Measurements from ENCODE around the gene GPR107.

Gene GPR107

DNA sequence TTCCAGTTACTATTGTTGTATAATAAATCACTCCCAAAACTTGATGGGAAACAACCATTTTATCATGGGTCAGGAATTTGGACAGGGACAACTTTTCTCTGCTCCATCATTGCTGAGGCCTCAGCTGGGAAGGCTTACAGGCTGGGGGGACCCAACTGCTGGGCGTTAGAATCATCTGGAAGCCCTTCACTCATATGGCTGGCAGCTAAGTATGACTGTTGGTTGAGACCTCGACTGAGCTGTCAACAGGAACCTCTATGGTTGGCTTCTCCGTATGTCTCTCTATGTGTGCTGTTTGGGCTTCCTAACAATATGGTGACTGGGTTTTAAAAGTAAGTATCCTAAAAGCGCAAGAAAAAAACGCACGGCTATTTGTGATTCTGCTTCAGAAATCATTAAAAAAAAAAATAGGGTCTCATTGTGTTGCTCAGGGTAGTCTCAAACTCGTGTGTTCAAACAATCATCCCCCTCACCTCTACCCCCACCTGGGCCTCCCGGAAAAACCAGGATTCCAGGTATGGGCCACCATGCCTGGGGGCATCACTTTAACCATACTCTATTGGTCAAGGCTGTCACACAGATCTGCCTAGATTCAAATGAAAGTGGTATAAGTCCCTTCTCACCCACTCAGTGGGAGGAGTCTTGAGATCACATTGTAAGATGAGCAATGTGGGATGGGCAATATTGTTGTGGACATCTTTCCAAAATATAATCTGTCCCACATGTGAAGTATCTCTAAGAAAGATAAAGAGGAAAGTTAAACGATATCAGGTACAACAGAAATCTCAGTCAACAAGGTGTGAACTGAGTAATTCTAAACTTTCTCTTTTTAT lies 26.0 kb upstream of the GPR107 start:
- DNase-seq (ENCODE audit: low spot score), result no peak

DNA sequence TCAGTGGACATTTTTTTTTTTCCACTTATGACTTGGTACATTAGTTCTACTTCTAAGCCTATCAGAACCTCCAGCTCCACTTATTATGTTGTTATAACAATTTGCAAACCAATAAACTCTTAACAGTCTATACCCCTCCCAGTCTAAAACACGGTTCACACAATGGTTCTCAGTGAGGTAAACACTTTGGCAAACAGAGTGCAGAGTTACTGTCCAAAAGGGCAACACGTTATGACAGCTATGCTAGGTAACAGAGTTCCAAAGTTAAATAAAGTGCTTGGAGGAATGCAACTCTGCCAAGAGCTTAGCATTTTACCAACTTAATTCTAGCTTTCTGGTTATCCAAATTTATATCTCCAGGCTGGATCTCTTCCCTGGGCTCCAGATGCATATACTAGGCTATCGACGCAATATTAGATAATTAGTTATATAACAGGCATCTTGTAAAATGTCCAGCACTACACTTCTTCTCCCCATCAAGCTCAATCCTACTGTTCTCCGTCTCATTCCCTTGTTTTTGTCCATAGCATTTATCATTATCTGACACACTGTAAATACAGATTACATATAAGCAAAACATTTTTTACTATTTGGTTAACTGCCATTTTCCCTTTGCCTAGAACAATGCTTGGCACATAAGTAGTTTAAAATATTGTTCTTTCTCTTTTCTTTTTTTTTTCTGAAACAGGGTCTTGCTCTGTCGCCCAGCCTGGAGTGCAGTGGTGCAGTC lies 25.0 kb upstream of the GPR107 start:
- no peak for DNase-seq (ENCODE audit: low spot score)

DNA sequence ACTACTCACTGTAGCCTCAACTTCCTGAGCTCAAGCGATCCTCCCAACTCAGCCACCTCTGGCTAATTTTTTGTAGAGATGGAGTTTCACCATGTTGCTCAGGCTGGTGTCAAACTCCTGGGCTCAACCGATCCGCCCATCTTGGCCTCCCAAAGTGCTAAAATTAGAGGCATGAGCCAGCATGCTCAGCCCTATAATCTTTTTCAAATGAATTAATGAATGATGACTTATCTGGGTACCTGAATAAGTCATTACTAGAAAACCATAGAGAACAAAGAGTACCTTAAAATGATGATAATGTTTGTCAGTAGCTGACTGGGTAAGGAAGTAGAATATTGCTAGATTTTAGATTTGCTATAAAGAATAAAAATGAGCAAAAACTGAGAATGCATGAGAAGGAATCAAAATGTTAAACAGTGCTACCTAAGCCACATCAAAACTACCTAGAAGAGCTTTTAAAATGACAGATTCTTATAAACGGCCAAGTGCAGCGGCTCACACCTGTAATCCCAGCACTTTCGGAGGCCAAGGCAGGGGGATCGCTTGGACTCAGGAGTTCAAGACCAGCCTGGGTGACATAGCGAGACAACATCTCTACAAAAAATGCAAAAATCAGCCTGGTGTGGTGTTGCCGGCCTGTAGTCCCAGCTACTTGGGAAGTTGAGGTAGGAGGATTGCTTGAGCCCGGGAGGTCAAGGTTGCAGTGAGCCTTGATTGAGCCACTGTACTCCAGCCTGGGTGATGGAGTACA lies 24.3 kb upstream of the GPR107 start:
- no peak for DNase-seq (ENCODE audit: low spot score)

DNA sequence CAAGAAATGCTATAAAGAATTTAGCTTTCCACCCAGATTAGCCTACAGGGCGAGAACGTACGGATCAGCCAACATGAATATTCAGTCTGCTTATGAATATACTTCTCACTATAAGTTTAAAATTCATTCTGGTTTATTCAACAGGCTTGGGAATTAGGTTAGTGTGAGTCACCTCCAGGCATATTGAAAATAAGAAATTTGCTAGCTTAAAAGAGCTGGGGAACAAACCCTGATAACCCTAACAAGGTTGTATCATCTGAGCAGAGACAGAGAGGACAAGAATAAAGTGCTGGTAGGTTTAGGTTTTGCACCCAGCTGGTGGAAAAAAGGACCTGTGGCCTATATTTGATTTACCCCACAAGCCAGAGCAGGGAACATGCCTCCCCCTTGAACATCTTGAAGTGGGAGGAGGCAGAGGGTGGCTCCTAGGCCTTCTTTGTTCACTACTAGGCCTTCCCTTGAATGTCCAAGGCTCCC lies 23.0 kb upstream of the GPR107 start:
- no peak for DNase-seq (ENCODE audit: low spot score)

DNA sequence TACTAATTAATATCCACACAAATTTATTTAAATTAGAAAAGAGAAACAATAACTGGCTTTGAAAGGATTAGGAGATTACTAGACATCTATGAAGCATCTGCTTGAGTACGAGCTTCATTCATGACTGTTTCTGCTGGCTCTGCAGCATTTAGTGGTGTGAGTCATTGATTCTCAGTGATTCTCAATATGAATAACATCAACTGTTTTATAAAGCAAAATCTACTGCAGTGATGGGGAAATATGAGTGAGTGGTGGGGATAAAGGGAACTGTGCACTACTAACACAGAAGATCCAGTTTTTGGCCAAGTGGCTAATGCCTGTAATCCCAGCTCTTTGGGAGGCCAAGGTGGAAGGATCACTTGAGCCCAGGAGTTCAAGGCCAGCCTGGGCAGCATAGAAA lies 19.1 kb upstream of the GPR107 start:
- no peak for DNase-seq (ENCODE audit: low spot score)

DNA sequence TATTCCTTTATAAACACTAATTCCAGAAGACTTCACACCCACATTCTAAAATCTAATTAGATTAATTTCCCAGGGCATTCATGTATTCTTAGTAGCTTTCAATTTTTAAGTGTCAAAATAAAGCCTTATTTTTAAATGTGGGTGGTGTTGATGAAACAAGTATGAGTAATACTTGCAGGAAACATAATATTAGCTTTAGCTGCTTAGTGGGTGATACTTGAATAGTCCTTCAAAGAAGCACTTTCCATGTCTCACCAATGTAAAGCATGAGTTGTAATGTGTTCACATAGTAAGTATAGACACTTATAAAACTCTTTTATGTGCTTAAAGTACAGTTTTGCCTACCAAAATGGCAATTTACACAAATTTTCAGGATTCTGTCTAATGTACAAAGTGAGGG lies 17.6 kb upstream of the GPR107 start:
- no peak for DNase-seq (ENCODE audit: low spot score)

DNA sequence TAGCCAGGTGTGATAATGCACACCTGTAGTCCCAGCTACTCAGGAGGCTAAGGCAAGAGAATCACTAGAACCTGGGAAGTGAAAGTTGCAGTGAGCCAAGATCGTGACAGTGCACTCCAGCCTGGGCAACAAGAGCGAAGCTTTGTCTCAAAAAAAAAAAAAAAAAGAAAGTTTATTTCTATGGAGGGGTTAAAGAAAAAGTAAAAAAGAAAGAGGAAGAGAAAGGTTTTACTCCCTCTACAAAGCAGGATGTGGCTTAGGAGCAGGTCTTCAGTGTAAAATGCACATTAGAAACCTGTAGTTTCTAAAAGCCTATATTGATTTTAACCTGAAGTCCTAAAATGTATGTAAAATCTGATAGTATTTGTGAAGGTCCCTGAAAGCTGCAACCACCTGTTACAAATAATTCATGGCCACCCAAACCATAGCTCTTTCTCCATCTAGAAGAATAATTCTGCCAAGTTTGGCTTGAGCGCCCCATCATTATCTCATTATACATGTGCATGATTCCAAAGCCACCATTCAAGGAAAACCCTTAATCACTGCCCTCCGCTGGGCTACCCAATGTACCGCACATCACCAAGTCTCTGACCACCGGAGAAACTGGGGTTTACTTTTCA lies 14.1 kb upstream of the GPR107 start:
- DNase-seq (ENCODE audit: low spot score), result no peak

DNA sequence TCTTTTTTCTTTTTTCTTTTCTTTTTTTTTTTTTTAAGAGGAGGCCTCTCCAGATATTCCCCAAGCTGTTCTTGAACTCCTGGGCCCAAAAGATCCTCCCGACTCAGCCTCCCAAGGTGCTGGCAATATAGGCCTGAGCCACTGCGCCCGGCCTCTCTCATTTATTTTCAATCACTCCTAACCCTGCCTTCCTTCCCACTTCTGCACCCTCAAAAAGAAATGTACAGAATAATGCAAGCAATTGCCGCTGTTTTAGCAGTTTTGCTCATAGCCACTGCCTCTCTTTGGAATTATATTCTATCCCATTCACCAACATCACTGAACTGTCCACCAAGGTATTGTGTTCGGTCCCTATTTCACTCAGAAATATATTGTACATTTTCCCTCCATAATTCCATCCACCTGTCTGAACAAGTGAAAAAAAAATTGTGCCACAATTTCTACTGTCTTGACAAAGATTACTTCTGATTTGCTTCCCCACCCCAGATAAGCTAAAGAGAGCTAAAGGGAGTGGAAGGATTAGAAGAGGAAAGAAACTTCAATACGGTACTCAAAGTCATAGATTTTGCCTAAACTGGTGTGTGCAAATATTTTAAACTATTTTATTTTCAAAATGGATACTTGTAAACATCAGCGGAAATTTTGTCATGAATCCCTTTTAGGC lies 12.6 kb upstream of the GPR107 start:
- no peak for DNase-seq (ENCODE audit: low spot score)

DNA sequence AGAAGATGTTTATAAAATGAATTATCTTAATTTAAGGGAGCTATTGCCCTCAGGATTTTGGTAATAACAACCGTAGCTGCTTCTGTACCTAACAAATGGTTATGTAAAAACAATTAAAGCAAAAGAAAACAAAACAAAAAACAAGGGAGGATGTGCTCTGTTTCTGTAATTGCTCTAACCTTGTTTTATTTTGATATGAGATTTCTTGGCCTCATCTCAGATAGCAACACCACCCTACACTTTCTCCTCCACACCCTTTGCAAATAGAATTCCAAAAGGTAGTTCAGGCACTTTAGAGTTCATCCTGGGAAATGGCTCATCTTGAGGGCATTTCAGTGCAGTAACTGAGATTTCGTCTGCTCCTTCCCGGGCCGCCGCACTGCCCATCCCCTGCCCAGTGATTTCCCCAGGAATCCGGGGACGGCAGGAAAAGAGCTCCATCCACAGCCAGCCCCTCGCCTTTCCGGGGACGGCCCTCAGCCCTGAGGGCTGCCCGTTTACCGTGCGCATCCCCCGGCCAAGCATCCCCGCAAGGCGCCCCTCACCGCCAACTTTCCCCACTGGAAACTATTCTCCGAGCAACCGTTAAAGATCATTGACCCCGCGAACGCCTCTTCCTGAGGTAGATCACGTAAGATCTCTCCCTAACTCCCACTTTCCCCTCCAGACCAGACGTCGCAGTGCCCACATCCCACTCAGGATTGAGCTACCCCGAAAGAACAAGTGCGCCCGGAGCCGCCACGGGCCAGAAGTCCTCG lies 11.9 kb upstream of the GPR107 start:
- peak; percentile 55 for DNase-seq (ENCODE audit: low spot score)

DNA sequence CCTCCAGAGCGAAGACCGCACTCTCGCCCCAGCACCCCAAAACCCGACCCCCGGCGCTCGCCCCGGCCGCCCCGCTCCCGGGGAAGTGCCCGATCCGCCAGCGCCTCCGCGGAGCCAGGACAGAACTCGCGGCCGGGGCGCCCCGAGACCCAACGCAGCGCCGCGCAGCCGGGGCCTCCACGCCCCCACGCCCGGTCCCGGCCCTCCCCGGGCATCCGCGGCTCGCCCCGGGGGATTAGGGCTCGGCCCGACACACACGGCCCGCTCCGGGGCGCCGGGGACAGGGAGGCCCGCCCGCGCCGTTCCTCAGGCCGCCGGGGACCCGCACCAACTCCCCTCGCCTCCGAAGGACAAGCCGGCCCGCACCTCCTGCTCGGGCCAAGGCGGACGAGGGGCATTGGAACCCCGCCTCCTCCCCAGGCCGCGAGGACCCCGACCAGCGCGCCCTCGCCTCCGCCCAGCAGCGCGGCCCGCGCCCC lies 11.3 kb upstream of the GPR107 start:
- DNase-seq (ENCODE audit: low spot score), result peak; percentile 73

DNA sequence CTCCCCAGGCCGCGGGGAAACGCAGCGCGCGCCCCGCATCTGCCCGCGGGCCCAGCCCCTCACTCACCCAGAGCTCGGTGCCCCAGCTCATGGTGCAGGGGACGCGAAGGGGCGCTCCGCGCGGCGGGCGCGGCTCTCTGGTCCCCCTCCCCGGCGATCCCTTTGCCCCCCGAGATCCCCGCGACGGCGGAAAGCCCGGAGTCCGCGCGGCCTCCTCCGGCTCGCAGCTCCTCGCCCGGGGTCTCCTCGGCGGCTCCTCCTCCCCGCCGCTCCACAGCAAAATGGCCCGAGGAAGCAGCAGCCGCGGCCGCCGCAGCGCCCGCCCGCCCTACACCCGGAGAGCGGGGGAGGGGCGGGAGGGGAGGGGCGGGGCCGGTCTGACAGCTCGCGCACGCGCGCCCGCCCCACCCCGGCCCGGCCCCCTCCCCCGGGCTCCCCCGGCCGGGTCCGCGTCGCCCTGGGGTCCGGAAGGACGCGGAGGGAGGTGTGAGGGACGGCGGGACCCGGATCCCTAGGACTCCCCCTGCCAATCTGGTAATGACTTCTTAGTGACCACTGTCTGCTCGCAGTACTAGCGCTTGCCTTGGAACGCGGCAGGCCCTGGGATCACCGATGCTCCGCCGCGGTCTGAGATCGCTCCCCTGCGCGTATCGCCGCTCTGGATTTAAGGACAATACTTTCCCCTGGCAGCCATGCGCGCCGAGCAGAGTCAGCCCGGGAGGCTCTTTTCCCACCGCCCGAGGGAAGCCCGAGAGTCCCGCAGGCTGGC lies 10.6 kb upstream of the GPR107 start, which contains the start of gene FNBP1:
Gene FNBP1, minus strand, starts transcription at position 305 of the 769 bp plus-strand sequence. Its CDS starts 214 bp downstream, at position 91.
- DNase-seq (ENCODE audit: low spot score), result peak; percentile 99

DNA sequence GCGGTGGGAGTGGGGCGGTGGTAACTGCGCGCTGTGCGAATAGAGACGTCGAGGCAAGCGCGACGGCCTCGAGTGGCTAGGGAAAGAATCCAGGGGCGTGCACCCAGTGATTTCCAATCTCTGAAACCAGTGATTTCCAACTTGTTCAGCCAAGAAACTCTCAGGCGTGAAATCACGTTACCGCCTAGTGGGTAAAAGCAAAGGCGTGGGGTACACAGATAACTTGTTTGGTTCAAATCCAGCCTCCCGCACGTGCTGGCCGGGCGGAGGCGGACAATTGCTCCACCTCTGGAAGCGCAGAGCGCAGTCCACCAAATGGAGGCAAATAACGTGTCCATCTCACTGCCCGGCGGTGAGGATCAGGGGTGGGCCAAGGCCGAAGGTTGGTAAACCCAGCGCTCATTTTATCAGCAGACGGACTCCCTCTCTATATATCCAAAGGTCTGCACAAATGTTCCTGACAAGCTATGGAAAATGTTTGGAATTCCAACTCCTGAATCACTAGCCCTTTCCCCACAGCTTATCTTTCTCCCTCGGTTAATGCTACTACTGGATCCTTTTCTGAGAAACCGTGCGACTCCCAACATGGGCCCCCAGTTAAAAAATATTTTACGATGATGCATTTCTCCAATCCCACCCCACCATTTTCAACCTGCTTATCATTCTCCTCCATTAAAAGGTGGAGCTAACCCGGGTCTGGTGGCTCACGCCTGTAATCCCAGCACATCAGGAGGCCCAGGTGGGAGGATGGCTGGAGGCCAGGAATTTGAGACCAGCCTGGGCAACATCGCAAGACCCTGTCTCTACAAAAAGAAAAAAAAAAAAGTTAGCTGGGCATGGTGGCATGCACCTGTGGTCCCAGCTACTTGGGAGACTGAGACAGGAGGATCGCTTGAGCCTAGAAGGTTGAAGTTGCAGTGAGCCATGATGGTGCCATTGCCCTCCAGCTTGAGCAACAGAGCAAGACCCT lies 9.8 kb upstream of the GPR107 start:
- peak; percentile 29 for DNase-seq (ENCODE audit: low spot score)

DNA sequence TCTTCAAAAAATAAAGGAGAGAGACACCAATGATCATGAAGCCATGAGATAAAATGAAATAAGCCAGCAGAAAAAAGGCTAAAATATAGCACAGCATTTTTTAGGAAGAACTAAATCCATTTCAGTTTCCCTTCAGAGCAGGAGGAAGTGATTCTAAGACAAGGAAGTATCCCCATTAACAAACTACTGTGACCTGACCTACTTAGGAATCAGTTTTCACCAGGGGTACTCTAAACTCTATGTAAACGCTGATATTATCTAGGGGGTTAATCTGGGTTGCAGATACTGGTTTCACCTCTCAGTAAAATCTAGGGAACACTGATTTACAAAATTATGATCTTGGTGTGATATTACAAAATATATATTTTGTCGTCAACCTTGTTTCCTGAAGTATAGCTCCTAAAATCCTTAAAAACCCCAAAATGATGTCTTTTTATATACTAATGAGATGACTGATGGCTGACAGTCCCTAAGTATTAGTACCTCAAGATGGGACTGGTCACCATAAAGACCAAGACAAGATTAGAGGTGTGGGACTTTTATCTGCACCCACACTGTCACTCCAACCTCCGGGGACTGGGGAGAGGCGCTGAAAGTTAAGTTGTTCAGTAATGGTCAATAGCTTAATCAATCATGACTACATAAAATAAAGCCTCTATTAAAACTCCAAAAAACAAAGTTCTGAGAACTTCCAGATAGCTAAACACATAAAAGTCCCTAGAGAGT lies 7.8 kb upstream of the GPR107 start:
- DNase-seq (ENCODE audit: low spot score), result no peak

DNA sequence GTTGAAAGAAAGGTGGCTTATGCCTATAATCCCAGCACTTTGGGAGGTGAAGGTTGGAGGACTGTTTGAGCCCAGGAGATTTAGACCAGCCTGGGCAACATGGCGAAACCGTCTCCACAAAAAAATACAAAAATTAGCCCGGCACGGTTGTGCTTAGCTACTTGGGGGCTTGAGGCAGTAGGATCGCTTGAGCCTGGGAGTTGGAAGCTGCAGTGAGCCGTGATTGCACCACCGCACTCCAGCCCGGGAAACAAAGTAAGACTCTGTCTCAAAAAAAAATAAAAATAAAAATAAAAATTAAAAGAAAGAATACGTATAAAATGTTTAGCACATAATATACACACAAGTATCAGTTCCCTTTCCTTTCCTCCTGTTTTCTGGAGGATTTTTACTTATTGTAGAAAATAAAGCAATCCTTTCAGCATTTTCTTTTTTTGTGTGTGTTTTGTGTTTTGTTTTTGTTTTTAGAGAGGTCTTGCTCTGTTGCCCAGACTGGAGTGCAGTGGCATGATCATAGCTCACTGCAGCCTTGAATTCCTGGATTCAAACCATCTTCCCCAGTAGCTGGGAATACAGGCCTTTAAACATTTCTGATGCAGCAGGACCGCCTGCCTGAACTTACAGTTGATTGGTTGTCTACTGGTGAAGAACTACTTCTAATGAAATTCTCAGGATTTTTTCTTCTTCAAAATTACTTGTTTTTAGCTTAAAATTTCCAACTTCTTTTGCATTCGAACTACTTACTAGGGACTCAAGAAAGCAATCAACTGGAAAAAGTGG lies 4.1 kb upstream of the GPR107 start:
- no peak for DNase-seq (ENCODE audit: low spot score)

DNA sequence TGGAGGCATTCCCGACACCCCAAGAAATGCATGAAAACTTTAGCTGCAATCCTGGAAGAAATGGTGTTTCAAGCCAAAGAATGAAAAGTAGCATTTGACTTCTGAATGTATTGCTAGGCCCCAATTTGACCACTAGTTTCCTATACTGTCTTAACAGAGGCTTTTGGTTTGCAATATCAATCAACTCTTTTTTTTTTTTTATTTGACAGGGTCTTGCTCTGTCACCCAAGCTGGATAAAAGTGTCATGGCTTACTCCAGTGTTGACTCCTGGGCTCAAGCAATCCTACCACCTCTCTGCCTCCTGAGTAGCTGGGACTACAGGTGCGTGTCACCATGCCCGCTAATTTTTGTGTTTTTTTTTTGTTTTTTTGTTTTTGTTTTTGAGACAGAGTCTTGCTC lies 3.2 kb upstream of the GPR107 start:
- no peak for DNase-seq (ENCODE audit: low spot score)

DNA sequence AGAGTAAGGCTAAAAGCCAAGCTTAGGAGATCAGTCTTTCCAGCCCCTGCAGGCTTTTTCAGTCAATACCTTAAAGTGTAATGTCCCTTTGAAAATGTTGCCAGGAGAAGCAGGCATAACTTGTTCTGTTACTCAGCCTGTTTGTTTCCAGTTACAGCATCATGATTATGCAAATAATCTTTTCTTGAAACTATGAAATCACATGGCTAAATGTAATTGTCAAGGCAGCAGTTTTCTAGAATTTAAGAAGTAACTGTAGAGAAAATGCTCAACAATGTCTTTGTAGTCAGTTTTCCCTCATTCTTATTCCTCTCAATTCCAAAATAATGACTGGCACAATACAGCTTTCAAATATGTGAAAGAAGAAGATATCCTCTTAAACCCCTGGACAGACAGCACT lies 1.9 kb upstream of the GPR107 start:
- no peak for DNase-seq (ENCODE audit: low spot score)

DNA sequence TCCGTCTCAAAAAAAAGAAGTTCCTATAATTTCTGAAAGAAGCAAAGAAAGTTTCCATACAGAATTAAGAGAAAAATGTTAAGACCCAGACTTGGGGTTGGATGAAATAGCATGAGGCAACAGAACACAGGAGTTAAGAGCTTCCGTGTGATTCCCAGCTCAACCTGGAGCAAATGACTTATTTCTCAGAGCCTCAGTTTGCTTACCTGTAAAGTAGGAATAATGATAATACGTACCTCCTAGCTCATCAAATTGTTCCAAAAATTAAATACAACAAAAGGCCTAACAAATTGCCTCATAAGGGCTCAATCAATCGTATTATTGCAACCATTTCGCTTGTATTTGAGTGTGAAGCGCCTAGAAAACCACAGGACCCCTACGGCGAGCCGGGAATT lies 600 bp upstream of the GPR107 start:
- no peak for DNase-seq (ENCODE audit: low spot score)

Data from D341Med (cell line).